COLO668 (cell line): ENCODE measurements around the gene CYP4F22.
"Not testable (repeated sequence)": the region's sequence is repeated elsewhere in the genome, so short reads cannot be mapped to it uniquely, and the experiment has no call there.

Experiments
- DNase-seq: peaks from one replicate; lab custom pipeline; 2025; ENCODE audit not compliant: unreplicated experiment; lab: John Stamatoyannopoulos, UW

Gene CYP4F22

DNA sequence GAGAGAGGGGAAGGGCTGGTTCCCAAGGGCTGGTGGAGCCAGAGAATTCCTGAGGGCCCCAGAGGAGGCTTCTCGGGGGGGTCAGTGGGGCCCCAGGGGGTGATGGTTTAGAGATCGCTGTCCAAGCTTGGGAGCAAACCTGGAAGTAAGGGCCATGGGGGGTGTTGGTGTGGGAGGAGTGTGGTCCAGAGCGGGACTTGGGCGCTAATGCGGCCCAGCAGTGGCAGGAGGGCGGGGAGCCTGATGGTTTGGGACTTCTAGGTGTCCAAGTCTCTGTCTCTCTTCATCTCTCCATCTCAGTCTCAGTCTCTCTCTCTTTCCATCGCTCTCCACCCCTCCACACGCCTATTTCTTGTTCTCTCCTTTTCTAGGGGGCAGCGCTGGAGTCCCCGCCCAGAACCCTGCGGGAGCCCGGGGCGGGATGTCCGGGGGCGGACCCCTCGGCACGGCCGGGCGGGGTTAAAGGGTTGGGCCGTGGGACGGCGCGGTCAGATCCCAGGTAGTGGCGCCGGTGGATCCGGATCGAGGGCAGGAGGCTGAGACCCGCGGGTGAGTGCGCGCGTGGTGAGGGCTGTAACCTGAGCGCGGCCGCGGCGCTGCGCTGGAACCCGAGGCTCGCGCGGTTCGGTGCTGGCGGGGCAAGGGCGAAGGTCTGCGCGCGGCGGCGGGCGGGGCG is at the start of gene CYP4F22:
Gene CYP4F22, plus strand, starts transcription at position 491 of the 676 bp plus-strand sequence. CDS start 16,812 bp downstream, outside the sequence.
- DNase-seq: no peak

DNA sequence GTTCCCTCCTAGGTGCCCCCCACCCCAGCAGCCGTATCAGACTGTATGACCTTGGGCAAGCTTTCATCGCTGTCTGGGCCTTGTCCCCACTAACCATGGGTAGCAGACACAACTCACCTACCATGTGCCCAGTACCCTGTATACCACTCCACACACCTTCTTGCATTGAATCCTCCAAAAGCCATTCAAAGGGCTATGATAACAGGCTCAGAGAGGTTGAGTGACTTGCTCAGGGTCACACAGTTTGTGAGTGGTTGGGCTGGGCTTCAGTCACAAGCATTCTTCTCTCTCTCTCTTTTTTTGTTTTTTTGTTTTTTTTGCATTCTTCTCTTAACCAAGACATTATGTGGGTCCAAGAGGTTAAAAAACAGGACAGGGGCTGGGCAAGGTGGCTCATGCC is 46.6 kb upstream of the CYP4F22 start:
- DNase-seq: no peak

DNA sequence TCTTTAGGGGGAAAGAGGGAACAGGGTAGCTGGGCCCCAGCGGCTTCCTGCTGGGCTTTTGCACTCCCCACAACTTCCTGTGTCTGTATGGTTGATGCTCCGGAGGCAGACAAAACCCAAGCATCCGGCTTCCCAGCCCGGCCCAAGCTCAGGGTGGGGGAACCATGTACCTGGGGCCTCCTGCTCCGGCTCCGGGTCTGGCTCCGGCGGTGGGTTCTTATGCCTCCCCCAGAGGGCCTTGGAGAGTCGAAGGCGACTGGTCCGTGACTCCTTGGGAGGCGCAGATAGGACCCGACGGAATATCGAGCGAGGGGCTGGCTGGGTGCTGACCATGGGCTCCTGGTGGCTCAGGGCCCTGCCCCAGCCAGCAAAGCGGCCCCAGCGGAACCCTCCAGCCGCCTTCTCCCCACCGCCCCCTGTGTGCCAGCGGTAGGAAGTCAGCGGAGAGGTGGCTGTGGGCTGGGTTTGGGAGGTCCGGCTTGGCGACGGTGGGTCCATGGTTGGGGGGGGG is 44.4 kb upstream of the CYP4F22 start:
- no peak for DNase-seq

DNA sequence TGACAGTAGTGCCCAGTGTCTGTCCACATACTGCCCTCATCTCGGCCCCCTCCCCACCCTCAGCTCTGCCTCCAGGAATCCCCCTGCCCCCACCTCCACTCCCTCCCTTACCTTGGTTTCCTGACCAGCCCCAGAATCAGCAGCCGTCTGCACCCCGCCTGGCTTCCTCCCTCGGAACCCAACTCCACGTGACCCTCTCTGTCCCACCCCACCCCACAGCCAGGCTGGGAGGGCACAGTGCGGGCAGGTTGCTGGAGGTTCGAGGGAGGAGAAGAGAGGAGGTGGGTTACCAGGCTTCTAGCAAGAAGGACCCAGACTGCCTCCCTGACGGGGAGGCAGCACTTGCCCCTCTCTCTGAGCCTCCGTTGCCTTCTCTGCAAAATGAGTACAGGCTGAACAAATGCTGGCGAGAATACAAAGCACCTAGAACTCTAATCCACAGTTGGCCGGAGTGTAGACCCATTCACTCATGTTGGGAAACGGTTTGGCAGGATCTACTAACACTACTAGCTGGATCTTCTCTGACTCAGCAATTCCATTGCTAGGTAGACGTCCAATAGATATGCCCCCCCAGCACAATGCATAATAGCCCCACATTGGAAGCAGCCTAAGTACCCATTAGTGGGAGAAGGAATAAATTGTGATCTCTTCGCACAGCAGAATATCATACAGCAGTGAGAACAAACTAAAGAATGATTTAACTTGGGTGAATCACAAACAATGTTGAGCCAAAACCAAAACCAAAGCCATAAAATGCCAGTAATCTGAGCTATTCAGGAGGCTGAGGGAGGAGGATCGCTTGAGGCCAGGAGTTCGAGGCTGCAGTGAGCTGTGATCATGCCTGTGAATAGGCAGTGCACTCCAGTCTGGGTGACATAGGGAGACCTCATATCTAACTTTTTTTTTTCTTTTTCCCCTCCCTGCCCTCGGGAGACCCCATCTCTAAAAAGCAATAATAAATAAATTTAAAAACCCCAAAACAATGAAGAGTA is 43.6 kb upstream of the CYP4F22 start, which contains the start of gene RASAL3:
Gene RASAL3, minus strand, starts transcription at position 151 of the 992 bp plus-strand sequence. CDS start 186 bp downstream, outside the sequence.
- no peak for DNase-seq

DNA sequence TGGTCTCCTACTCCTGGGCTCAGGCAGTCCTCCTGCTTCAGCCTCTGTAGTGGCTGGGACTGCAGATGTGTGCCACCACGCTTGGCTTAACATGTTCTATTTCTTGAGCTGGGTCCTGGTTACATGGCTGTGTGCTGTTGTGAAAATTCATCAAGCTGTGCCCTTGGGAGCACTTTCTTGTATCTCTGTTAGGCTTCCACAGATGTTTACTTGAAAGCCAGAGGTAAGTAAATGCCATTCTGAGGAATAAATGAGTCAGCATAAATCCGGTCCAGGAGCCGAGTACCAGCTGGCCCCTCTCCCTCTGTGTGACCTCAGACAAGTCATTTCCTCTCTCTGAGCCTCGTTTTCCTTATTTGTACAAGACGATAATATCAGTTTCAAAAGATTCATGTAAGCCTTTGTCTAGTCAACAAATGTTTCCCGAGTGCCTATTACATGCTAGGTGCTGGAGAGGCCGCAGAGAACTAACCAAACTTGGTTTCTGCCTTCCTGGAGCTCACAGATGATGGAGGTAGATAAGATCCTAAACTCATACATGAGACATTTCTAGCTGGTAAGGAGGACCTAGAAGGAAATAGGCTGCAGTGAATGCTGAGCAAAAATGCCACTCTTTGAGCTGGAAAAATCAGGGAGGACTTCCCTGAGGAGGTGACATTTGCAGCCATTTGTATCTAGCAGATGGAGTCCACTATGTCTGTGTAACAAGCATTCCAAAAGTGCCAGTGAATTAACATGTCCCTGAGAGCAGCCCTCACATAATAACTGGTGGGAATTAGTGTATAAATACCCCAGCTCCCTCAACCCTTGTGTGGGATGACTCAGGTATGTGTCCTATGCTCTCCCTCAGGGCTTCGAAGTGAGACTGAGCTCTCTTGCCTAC is 41.2 kb upstream of the CYP4F22 start:
- DNase-seq: no peak

DNA sequence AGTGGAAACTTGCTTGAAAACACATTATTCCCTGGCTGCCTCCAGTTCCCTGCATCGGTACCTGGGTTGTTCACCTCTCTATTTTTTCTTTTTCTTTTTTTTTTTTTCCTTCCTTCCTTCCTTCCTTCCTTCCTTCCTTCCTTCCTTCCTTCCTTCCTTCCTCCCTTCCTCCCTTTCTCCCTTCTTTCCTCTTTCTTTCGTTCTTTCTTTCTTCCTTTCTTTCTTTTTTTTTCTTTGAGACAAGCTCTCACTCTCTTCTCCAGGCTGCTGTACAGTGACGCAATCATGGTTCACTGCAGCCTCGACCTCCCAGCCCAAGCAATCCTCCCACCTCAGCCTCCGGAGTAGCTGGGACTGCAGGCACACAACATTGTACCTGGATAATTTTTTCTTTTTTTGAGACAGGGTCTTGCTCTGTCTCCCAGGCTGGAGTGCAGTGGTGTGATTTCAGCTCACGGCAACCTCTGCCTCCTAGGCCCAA is 40.6 kb upstream of the CYP4F22 start:
- no peak for DNase-seq

DNA sequence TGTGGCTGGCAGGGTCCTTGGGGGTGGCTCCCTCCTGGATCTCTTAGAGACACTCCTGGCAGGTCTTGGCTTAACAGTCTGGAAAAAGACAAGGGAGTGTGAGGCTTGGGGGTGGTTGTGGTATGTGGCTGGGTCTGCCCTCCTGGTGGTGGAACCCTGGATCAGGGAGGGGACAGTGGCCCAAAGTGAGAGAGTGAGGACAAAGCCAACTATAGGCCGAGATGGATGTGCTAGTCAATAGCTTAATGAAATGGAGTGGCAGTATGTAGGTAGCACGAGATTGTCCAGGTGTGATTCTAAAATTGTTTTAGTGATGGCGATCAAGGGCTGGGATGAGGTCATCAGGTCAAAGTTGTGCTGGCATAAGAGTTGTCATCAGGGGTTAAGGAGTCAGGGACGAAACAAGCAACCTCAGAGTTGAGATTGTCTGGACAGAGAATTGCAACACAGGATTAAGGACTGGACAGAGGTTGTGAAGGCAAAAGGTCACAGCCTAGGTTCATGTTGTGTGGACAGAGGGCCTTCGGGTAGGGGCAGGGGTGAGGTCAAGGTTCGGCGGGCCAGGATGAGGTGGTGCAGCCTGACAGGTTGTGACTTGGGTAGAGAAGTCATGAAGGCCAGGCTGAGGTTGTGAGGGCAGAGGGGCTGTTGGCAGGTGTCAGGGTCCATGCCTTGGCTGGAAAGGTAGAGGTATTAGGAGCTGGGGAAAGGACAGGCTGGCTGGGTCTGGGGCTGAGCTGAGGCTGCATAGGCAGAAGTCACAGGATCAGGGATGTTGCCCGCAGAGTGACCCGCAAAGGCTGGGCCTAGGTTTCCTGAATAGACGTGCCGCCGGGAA is 39.4 kb upstream of the CYP4F22 start:
- DNase-seq: no peak

DNA sequence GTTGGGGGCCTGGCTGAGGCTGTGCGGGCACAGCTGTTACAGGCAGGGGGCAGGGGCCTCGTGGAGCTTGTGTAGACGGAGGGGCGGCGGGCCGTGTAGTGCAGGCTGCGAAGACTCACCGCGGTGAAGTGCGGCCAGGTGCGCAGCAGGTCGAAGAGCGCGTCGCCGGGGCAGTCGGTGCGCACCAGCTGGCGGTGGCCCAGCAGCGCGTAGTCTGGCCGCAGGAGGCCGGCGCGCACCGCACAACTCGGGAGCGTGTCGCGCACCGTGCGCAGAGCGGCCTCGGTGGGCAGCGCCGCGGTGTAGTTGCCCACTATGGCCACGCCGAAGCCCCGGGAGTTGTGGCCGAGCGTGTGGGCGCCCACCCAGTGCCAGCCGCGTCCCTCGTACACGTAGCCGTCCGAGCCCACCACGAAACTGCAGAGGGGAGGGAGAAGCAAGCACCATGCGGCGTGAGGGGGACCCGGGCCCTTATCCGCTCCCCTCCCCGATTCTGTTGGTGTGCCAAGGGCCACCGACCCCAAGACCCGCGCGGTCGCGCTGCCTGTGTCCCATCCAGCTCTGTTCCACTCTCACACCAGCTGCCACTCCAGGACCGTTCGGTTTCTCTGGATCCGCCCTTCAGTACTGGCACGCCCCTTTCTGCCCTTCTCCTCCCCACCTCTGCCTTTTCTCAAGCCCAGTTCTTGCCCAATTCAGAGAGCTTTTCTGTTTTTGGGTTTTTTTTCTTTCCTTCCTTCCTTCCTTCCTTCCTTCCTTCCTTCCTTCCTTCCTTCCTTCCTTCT is 38.6 kb upstream of the CYP4F22 start:
- DNase-seq: peak; percentile 7

DNA sequence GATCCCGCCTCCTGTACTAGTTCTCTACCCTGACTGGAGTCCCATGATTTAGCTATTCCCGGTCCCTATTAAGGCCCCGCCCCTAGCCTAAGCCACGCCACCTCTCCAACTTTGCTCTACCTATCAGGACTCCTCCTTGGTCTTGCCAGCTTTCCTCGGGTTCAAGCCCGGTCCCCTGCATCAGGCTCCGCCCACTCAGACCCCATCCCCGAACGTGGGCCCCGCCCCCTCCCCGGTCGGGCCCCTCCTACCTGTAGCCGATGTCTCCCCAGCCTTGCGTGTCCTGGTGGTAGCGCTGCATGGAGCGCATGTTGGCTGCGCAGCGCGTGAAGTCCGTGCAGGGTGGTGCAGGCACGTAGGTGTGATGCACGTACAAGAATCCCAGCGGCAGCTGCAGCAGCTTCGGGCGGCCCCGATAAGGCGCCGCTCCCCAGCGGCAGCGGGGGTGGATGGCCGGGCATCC is 36.7 kb upstream of the CYP4F22 start:
- no peak for DNase-seq

DNA sequence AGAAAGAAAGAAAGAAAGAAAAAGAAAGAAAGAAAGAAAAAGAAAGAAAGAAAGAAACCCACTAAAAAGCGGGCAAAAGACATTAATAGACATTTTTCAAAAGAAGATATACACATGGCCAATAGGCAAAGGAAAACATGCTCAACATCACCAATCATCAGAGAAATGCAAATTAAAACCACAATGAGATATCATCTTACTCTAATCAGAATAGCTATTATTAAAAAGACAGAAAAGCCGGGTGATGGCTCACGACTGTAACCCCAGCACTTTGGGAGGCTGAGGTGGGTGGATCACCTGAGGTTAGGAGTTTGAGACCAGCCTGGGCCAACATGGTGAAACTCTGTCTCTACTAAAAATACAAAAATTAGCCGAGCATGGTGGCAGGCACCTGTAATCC is 34.5 kb upstream of the CYP4F22 start:
- DNase-seq: not testable (repeated sequence)

DNA sequence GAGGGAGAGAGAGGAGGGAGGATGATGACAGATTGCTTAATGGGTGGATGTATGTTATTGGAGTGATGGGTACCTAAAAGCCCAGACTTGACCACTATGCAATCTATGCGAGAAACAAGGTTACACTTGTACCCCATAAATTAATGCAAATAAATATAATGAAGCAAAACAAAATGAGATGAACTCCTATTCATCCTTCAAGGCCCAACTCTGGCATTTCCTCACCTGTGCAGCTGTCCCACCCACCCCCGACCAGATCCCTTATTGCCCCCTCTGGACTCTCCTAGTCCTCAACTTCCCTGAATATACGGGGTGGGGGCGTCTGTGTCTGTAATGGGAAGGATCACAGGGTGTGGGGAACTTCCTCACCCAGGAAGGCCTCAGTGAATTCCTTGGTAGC is 33.2 kb upstream of the CYP4F22 start:
- DNase-seq: no peak

DNA sequence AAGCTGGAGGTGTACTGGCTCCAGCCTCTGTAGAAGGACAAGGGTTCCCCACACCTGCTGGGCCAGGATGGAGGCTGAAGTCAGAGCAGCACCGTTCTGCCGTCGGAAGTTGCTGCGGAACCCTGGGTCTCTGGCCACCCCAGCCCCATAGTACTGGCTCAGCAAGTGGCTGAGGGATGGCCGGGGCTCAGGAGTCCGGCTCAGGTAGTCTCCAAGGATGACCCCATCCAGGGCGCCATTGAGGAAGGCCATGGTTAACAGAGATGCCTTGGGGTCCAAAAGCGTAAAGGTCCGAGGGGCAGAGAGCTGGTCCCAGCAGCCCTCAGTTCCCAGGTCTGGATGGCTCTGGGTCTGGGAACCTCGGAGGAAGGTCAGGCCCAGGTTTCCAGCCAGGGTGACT is 32.7 kb upstream of the CYP4F22 start:
- DNase-seq: no peak

DNA sequence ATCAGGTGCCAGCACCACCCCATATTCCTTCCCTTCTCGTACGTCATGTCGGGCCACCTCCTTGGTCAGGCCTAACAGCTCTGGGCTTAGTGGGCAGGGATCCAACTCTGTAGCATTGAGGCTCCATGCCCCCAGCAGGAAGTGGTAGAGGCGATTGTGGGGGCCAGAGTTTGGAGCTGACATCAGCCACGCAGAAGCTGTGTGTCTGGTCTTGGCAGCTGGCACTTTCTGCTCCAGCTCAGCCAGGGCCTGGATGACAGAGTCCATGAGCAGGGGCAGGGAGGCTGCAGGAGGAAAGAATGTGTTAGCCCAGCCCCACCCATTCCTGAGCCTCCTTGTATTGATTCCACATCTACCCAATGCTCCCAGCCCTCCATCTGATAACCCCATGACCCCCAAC is 32.0 kb upstream of the CYP4F22 start:
- DNase-seq: no peak

DNA sequence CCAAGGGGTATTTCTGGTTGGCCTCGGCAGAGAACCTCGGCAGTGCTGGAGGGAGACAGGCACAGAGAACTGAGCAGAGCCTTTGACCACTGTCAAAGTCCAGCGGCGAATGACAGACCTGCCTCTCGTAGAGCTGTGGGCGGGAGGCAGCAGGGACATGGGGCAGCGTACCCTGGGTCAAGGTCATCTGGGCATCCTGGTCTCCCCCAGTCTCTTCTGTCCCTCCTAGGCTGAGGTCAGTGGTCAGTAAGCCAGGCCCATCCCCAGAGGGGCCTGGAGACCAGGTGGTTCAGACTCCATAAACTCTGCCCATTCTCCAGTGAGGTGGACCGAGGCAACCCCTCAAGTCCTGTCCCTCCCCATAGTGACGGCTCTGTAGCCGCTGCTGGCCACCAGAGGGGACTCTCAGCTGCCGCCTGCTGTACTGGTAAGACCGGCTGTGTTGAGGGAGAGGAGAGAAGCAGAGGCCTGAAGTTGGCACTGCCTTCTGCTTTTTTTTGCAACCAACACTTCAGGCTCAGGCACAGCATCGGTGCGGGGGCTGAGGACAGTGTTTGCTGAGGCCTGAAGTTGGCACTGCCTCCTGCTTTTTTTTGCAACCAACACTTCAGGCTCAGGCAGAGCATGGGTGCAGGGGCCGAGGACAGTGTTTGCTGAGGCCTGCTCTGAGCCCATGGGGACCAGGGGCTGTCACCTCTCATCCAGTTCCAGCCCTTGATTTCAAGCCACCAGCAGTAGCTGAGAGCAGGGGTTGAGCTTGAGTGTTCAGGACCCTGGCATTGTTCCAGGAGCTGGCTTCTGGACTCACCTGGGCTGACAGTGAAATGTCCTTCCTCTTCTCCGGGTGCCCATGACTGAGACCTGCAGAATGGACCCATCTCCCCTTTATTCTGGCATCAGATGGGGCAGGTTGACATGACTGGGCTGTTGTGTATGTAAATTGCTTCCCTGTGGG is 28.7 kb upstream of the CYP4F22 start, which contains the start of gene PGLYRP2:
Gene PGLYRP2, minus strand, starts transcription at position 111 of the 955 bp plus-strand sequence. CDS start 130 bp downstream, outside the sequence.
- DNase-seq: no peak

DNA sequence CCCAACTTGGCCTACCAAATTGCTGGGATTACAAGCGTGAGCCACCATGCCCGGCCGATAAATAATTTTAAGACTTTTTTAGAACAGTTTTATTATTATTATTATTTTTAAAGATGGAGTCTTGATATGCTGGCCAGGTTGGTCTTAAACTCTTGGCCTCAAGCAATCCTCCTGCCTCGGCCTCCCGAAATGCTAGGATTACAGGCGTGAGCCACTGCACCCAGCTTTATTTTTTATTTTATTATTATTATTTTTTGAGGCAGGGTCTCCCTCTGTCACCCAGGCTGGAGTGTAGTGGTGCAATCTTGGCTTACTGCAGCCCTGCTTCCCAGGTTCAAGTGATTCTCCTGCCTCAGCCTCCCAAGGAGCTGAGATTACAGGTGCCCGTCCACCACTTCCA is 27.3 kb upstream of the CYP4F22 start:
- not testable (repeated sequence) for DNase-seq

DNA sequence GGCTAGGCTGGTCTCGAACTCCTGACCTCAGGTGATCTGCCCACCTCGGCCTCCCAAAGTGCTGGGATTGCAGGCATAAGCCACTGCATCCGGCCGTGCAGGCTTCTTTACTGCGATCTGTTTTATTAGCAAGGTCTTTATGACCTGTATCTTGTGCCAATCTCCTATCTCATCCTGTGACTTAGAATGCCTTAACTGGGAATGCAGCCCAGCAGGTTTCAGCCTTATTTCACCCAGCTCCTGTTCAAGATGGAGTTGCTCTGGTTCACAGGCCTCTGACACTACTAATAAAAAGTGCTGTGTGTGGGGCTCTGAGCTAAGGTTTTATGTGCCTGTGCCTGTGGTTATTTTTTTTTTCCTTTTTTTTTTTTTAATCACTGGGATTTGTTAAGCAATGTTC is 22.6 kb upstream of the CYP4F22 start:
- DNase-seq: not testable (repeated sequence)

DNA sequence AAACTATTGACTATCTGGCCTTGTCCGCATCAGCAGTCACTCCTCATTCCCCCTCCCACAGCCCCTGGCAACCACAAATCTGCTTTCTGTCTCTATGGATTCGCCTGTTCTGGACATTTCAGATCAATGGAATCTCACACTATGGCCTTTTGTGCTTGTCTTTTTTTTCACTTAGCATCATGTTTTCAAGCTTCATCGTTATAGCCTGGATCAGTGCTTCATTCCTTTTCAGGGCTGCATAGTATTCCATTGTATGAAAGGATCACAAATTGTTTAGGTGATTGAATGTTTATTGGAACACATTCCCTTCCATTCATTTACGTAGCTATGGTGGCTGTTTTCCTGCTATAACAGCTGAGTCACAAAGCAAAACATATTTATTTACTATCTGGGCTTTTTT is 21.3 kb upstream of the CYP4F22 start:
- no peak for DNase-seq
